T-helper 2 cell treated with Interferon-gamma antibody and Interleukin-4, amounts not matched to agents 5 μg/mL and 100 μg/mL, for 36 hours (primary cell): ENCODE measurements around the gene RHPN2.

ENCODE experiments used
- DNase-seq: peaks from one replicate; pipeline ENCODE4 v3.0.0; 2021; ENCODE audit warnings: low spot score
- H3K27ac Mint-ChIP-seq: one replicate; pipeline ENCODE4 v1.8.0; 2021; ENCODE audit warnings: mild to moderate bottlenecking, mixed read lengths
- H3K27me3 Mint-ChIP-seq: one replicate; pipeline ENCODE4 v1.8.0; 2021; ENCODE audit warnings: low read depth, mixed read lengths
- H3K36me3 Mint-ChIP-seq: one replicate; pipeline ENCODE4 v1.8.0; 2021; ENCODE audit warnings: low read depth, mixed read lengths
- H3K4me1 Mint-ChIP-seq: one replicate; pipeline ENCODE4 v1.8.0; 2021; ENCODE audit warnings: low read depth, mixed read lengths
- H3K4me3 Mint-ChIP-seq: one replicate; pipeline ENCODE4 v1.8.0; 2022; ENCODE audit warnings: mild to moderate bottlenecking, moderate library complexity, mixed read lengths
- H3K9me3 Mint-ChIP-seq: one replicate; pipeline ENCODE4 v1.8.0; 2021; ENCODE audit warnings: mixed read lengths

The RHPN2 gene

DNA sequence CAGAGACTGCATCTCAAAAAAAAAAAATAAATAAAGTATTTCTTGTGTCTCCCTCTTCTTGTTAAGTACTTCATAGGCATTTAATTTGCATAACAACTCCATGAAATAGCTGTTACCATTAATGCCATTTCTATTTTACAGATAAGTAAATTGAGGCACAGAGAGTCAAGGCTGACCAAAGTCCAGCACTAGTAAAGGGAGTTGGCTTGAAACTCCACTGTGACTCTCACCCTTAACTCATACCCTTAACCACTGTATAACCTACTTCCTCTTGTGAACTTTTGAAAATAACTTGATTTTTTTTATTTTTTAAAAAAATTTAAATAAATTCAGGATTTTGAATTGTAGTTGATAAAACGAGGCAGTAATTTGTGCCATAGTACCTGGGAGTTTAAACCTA is 22.3 kb upstream of the RHPN2 start:
- Mint-ChIP-seq H3K9me3 (no peaks in the 10 kb centered on the region), H3K4me1 (peaks cover 5% of the 10 kb centered on the region), H3K27me3 (no peaks in the 10 kb centered on the region), H3K4me3 (no peak overlapping the region), H3K36me3 (peaks cover 15% of the 10 kb centered on the region), H3K27ac (no peak overlapping the region)
- DNase-seq = no peak

DNA sequence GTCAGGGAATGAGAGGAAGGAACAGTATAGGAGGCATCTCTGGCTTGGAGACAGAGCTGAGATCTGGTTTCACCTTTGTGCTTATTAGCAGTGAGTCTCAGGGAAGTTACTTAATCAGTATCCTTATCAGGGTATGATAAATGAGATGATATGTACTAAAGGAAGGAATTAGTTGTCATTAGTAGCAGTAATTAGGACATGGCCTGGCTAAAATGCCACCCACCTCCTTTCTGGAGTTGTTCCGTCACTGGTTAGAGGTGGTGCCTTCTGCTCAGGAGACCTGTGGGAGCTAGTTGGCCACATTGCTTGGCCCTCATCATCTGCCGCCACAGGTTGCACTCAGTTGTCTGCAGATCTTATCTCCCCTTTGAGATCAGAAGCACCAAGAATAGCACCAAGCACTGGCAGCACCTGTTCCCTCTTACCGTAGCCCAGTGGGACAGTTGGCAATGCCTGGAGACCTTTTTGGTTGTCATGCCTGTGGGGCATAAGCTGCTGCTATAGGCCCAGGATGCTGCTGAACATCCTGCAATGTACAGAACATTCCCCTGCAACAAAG is 21.0 kb upstream of the RHPN2 start:
- peaks cover 13% of the 10 kb centered on the region for H3K4me1 Mint-ChIP-seq
- no peaks in the 10 kb centered on the region for H3K9me3 Mint-ChIP-seq
- H3K27ac Mint-ChIP-seq = no peak overlapping the region
- no peak overlapping the region for H3K4me3 Mint-ChIP-seq
- H3K36me3 Mint-ChIP-seq = peaks cover 16% of the 10 kb centered on the region
- no peaks in the 10 kb centered on the region for H3K27me3 Mint-ChIP-seq
- DNase-seq = no peak

- Mint-ChIP-seq H3K36me3 (peaks cover 4% of the 10 kb centered on the region), H3K27me3 (no peaks in the 10 kb centered on the region), H3K9me3 (no peaks in the 10 kb centered on the region), H3K4me1 (peaks cover 22% of the 10 kb centered on the region), H3K4me3 (peak within 1 kb of the TSS; percentile 98), H3K27ac (peak within 1 kb of the TSS; percentile 91)
- DNase-seq = peak; percentile 91
These were observed 16.3 kb upstream of the RHPN2 start, which contains the start of gene GPATCH1 for GRCh38 chr19:33080761-33081681. GPATCH1 (plus strand) TSS chr19:33081181; CDS start chr19:33081194, 13 bp downstream.

DNA sequence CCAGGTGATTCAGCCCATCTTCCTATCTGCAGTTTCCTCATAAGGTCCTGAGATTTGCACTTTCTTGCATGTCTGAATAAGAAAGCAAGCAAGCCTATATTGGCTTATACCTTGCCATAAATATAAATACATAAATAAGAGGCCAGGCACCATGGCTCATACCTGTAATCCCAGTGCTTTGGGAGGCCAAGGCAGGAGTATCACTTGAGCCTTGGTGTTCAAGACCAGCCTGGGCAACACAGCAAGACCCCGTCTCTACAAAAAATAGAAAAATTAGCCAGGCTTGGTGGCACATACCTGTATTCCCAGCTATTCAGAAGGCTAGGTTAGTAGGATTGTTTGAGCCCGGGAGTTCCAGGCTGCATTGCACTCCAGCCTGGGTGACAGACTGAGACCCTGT is 10.8 kb upstream of the RHPN2 start:
- no peaks in the 10 kb centered on the region for H3K27me3 Mint-ChIP-seq
- no peak for DNase-seq
- H3K27ac Mint-ChIP-seq = no peak overlapping the region
- H3K36me3 Mint-ChIP-seq = no peaks in the 10 kb centered on the region
- peaks cover 9% of the 10 kb centered on the region for H3K4me1 Mint-ChIP-seq
- no peak overlapping the region for H3K4me3 Mint-ChIP-seq
- no peaks in the 10 kb centered on the region for H3K9me3 Mint-ChIP-seq

- Mint-ChIP-seq H3K9me3 (no peaks in the 10 kb centered on the region), H3K27ac (no peak overlapping the region), H3K36me3 (no peaks in the 10 kb centered on the region), H3K4me1 (no peaks in the 10 kb centered on the region), H3K4me3 (no peak overlapping the region), H3K27me3 (peaks cover 2% of the 10 kb centered on the region)
- DNase-seq = no peak
These were observed 7.2 kb upstream of the RHPN2 start for GRCh38 chr19:33071887-33072286.

DNA sequence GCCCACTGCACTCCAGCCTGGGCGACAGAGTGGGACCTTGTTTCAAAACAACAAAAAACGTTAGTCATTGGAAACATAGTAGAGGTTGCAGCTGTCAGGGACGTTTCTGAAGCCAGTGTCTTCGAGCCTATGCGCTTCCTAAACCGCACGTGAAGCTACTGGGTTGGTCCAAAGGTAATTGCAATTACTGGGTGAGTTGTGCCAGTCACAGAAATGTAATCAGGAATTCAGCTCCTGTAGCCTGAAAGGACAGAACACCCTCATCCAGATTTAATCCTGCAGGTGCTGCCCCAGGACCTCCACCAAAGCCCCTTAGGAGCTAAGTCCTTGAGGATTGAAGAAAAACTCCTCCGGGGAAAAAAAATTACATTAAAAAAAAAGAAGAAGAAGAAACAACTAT is 2.4 kb upstream of the RHPN2 start:
- no peaks in the 10 kb centered on the region for H3K9me3 Mint-ChIP-seq
- H3K36me3 Mint-ChIP-seq = no peaks in the 10 kb centered on the region
- no peak for DNase-seq
- no peaks in the 10 kb centered on the region for H3K4me1 Mint-ChIP-seq
- H3K4me3 Mint-ChIP-seq = no peak overlapping the region
- H3K27me3 Mint-ChIP-seq = peaks cover 23% of the 10 kb centered on the region
- no peak overlapping the region for H3K27ac Mint-ChIP-seq

GRCh38 chr19:33066543-33066942 is 1.9 kb upstream of the RHPN2 start:
- H3K9me3 Mint-ChIP-seq = no peaks in the 10 kb centered on the region
- no peaks in the 10 kb centered on the region for H3K36me3 Mint-ChIP-seq
- DNase-seq = no peak
- no peaks in the 10 kb centered on the region for H3K4me1 Mint-ChIP-seq
- H3K27me3 Mint-ChIP-seq = peaks cover 28% of the 10 kb centered on the region
- no peak overlapping the region for H3K27ac Mint-ChIP-seq
- H3K4me3 Mint-ChIP-seq = peak overlapping the region; percentile 49

DNA sequence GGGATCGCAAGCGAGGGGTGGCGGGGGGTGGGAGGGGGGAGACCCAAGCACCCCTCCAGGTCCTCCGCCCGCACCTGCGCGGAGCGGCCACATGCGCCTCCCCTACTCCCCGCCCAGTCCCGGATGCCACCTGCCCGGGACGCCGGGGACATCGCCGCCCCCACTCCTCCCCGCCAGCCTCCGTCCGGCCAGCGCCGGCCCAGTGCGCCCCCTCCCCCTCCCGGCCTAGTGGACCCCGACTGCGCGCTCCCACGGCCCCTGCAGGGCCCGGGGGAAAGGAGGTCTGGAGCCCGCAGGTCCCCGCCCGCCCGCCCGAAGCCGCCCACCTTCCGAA is 263 bp downstream of the RHPN2 start:
- DNase-seq = peak; percentile 6
- H3K27me3 Mint-ChIP-seq = peaks cover 29% of the 10 kb centered on the region
- no peaks in the 10 kb centered on the region for H3K9me3 Mint-ChIP-seq
- no peaks in the 10 kb centered on the region for H3K36me3 Mint-ChIP-seq
- peak overlapping the region; percentile 64 for H3K4me3 Mint-ChIP-seq
- H3K4me1 Mint-ChIP-seq = no peaks in the 10 kb centered on the region
- no peak overlapping the region for H3K27ac Mint-ChIP-seq

DNA sequence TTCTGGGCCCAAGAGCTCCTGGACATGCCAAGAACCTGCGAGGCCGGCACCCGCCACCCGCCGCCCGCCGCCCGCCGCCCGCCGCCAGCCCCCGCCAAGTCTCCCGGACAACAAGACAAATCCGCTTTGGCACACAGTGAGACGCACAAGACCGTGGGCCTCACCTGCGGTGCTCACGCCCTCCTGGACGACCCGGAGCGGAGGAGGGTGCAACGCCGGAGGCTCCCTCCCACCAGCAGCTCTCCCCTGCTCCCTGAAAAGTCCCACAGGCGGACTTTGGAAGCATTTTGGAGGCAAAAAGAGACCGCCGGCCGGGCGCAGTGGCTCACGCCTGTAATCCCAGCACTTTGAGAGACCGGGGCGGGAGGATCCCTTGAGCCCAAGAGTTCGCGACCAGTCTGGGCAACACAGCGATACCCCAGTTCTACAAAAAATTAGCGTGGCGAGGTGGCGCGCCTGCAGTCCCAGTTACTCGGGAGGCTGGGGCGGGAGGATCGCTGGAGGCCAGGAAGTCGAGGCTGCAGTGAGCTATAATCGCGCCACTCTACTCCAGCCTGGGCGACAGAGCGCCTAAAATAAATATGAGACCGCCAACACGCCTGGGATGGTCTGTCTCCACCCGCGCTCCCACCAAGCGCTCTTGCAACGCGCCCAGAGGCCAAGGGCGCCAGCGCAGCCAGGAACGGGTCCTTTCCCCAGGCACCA is 783 bp downstream of the RHPN2 start:
- Mint-ChIP-seq H3K27me3 (peaks cover 29% of the 10 kb centered on the region), H3K36me3 (no peaks in the 10 kb centered on the region), H3K4me1 (no peaks in the 10 kb centered on the region), H3K9me3 (no peaks in the 10 kb centered on the region), H3K4me3 (peak overlapping the region; percentile 64), H3K27ac (no peak overlapping the region)
- DNase-seq = no peak

- DNase-seq = no peak
- no peaks in the 10 kb centered on the region for H3K9me3 Mint-ChIP-seq
- H3K4me1 Mint-ChIP-seq = no peaks in the 10 kb centered on the region
- H3K27ac Mint-ChIP-seq = no peak overlapping the region
- H3K4me3 Mint-ChIP-seq = peak overlapping the region; percentile 18
- H3K27me3 Mint-ChIP-seq = peaks cover 29% of the 10 kb centered on the region
- H3K36me3 Mint-ChIP-seq = no peaks in the 10 kb centered on the region
These were observed 1.3 kb downstream of the RHPN2 start for GRCh38 chr19:33063356-33063752.

DNA sequence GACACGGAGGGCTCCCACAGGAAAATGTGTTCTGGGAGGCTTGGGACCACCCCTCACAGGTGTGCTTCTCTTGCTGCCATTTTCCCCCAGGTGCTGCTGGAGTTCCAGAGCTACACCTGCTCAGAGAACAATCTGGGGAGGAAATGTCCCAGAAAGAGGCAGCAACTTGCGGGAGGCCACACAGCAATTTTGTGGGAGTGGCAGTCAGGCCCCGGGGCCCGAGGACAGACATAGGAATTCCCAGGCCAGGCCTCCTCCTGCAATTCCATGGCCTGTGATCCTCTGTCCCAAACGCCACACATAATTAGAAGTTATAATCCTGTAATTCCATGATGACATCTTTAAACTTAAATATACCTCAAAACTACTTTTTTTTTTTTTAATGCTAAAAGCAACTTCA is 1.8 kb downstream of the RHPN2 start:
- Mint-ChIP-seq H3K36me3 (no peaks in the 10 kb centered on the region), H3K9me3 (no peaks in the 10 kb centered on the region), H3K27me3 (peaks cover 29% of the 10 kb centered on the region), H3K4me3 (no peak overlapping the region), H3K4me1 (no peaks in the 10 kb centered on the region), H3K27ac (no peak overlapping the region)
- DNase-seq = no peak

GRCh38 chr19:33060586-33060985 is 4.1 kb downstream of the RHPN2 start:
- Mint-ChIP-seq H3K27me3 (peaks cover 18% of the 10 kb centered on the region), H3K4me3 (no peak overlapping the region), H3K9me3 (no peaks in the 10 kb centered on the region), H3K27ac (no peak overlapping the region), H3K4me1 (no peaks in the 10 kb centered on the region), H3K36me3 (no peaks in the 10 kb centered on the region)
- no peak for DNase-seq

DNA sequence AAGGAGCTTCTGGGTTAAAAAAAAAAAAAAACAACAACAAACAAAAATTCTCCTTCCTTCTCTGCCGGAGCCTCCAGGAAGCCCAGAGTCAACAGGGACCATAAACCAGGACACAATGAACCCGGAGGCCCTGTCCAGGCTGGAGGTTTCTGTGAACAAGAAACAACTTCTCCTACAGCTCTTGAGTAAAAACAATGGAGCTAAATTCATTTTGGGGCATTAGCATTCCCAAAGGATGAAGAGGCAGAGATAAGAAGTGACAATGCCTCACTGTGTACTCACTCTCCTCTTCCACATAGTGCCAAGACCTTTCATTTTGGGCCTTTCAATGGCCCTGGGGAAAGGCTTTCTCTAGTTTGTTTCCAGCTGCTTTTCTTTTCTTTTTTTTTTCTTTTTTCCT is 9.0 kb downstream of the RHPN2 start:
- Mint-ChIP-seq H3K9me3 (no peaks in the 10 kb centered on the region), H3K27ac (no peak overlapping the region), H3K4me1 (no peaks in the 10 kb centered on the region), H3K4me3 (no peak overlapping the region), H3K36me3 (no peaks in the 10 kb centered on the region), H3K27me3 (peaks cover 2% of the 10 kb centered on the region)
- DNase-seq = no peak

DNA sequence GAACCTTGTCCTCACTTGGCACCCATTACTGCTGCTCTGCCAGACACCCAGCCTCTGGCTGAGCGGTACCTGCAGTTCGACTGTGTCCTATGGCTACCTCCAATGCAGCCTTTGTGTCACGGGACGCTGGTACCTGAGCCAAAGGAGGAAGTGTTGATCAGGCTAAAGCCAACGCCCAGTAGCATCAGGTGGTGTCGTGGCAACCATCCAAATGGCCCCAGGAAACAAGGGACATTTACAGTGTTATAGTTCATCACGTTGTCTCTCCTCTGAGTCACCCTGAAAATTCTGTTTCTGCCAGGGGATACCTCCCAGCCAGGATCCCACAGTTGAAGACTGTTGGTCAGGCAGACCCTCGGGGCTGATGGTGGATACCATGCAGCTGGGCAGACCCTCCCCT is 10.1 kb downstream of the RHPN2 start:
- no peak for DNase-seq
- Mint-ChIP-seq H3K9me3 (no peaks in the 10 kb centered on the region), H3K27me3 (no peaks in the 10 kb centered on the region), H3K4me3 (no peak overlapping the region), H3K27ac (no peak overlapping the region), H3K4me1 (no peaks in the 10 kb centered on the region), H3K36me3 (no peaks in the 10 kb centered on the region)
